Measurements from ENCODE around the gene SLC15A1. TPM values are rescaled to one million over a fixed set of nuclear protein-coding genes. Genes with fewer than 3 reads are reported as not detected.
"Not testable (repeated sequence)": the region's sequence is repeated elsewhere in the genome, so short reads cannot be mapped to it uniquely, and the experiment has no call there.

SLC15A1 gene
- total RNA-seq, 2 donors from 2014 or later, result not detected

DNA sequence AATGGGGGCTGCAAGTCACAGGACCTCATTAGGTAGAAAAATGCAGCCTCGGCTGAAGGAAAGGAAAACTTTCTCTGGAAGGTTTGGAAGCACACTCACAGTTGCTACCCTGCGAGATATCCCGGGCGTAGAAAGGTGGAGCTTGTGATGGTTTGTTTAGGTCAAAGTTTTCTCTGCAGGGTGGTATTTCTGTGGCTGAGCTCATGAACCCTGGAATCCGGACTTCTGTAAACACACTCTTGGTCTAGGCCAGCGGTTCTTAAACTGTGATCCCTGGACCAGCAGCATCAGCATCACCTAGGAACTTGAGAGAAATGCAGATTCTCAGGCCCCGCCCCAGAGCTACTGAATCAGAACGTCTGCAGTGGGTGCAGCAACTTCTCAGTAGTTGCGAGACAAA, 3.3 kb upstream of the SLC15A1 start:
- Histone ChIP-seq H3K9me3 (peaks cover 0 to 16% of the 10 kb centered on the region in 2 donors), H3K27ac (no peak overlapping the region), H3K27me3 (peaks cover 13 to 20% of the 10 kb centered on the region in 2 donors), H3K4me1 (peaks cover 0 to 15% of the 10 kb centered on the region in 2 donors), H3K36me3 (no peaks in the 10 kb centered on the region), H3K4me3 (no peak overlapping the region)
- TF ChIP-seq, protein P1, sequence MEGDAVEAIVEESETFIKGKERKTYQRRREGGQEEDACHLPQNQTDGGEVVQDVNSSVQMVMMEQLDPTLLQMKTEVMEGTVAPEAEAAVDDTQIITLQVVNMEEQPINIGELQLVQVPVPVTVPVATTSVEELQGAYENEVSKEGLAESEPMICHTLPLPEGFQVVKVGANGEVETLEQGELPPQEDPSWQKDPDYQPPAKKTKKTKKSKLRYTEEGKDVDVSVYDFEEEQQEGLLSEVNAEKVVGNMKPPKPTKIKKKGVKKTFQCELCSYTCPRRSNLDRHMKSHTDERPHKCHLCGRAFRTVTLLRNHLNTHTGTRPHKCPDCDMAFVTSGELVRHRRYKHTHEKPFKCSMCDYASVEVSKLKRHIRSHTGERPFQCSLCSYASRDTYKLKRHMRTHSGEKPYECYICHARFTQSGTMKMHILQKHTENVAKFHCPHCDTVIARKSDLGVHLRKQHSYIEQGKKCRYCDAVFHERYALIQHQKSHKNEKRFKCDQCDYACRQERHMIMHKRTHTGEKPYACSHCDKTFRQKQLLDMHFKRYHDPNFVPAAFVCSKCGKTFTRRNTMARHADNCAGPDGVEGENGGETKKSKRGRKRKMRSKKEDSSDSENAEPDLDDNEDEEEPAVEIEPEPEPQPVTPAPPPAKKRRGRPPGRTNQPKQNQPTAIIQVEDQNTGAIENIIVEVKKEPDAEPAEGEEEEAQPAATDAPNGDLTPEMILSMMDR (IDR thresholded peaks at IDR 0.05), result no peak
- no peak for DNase-seq (ENCODE audit: low spot score)

DNA sequence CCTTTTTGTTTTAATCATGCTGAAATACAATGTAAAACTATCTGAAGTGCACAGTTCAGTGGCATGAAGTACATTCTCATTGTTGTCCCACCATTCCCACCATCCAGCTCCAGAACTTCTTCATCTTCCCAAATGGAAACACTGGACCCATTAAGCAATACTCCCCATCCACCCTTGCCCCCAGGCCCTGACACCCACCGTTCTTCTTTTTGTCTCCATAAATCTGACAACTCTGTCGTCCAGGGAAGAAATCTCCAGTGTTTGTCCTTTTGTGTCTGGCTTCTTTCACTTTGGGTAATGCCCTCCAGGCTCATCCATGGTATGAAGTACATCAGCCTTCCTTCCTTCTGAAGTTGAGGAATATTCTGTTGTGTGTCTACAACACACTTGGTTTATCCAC, 2.6 kb upstream of the SLC15A1 start:
- TF ChIP-seq, protein P1 (IDR thresholded peaks at IDR 0.05), result no peak
- H3K27me3 ChIP-seq, result peaks cover 13 to 20% of the 10 kb centered on the region in 2 donors
- no peak overlapping the region for H3K4me3 ChIP-seq
- no peaks in the 10 kb centered on the region for H3K36me3 ChIP-seq
- peaks cover 0 to 15% of the 10 kb centered on the region in 2 donors for H3K4me1 ChIP-seq
- DNase-seq (ENCODE audit: low spot score), result no peak
- peaks cover 0 to 12% of the 10 kb centered on the region in 2 donors for H3K9me3 ChIP-seq
- no peak overlapping the region for H3K27ac ChIP-seq

DNA sequence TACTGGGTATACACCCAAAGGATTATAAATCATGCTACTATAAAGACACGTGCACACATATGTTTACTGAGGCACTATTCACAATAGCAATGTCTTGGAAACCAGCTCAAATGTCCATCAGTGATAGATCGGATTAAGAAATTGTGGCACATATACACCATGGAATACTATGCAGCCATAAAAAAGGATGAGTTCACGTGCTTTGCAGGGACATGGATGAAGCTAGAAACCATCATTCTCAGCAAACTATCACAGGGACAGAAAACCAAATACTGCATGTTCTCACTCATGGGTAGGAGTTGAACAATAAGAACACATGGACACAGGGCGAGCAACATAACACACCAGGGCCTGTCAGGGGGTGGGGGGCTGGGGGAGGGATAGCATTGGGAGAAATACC, 2.0 kb upstream of the SLC15A1 start:
- H3K27me3 ChIP-seq, result peaks cover 13 to 20% of the 10 kb centered on the region in 2 donors
- not testable (repeated sequence) for H3K27ac ChIP-seq; DNase-seq (ENCODE audit: low spot score)

DNA sequence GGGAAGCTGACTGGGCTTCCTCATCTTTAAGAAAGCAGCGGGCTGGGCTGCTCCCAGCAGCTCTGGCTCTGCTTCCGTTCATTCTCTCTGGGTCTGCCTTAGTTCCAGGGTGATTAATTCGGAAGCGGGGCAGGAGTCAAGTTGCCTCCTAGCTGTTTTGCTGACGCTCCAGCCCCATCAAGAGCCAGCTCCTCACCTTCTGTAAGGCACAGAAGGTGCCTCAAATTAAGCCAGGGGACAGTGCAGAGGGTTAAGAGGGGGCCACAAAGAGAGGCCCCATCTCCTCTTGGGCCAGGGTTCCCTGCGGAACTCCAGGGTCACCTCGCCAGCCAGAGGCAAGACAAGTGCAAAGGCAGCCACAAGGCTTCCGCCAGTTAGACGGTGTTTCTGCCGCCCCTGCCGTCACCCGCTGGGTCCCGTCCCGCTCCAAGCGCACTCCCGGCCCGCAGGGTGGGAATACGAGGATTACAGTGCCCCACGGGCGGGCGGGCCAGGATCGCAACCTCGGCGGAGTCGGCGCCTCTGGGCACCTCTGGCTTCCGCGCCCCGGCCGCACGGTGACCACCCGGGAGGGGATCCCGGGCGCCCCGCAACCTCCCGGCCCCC, 508 bp downstream of the SLC15A1 start:
- Histone ChIP-seq H3K27ac (no peak overlapping the region), H3K4me1 (peaks cover 0 to 15% of the 10 kb centered on the region in 2 donors), H3K27me3 (peaks cover 13 to 20% of the 10 kb centered on the region in 2 donors), H3K9me3 (peaks cover 0 to 12% of the 10 kb centered on the region in 2 donors), H3K36me3 (no peaks in the 10 kb centered on the region), H3K4me3 (peak overlapping the region; percentile 17 to 43)
- TF ChIP-seq, protein P1 (IDR thresholded peaks at IDR 0.05), result no peak
- no peak for DNase-seq (ENCODE audit: low spot score)

More for the DNA sequence above, 2.0 kb upstream of the SLC15A1 start:
- H3K4me1 ChIP-seq, result peaks cover 0 to 15% of the 10 kb centered on the region in 2 donors
- H3K4me3 ChIP-seq, H3K36me3 ChIP-seq: not testable (repeated sequence)
- peaks cover 0 to 12% of the 10 kb centered on the region in 2 donors for H3K9me3 ChIP-seq

DNA sequence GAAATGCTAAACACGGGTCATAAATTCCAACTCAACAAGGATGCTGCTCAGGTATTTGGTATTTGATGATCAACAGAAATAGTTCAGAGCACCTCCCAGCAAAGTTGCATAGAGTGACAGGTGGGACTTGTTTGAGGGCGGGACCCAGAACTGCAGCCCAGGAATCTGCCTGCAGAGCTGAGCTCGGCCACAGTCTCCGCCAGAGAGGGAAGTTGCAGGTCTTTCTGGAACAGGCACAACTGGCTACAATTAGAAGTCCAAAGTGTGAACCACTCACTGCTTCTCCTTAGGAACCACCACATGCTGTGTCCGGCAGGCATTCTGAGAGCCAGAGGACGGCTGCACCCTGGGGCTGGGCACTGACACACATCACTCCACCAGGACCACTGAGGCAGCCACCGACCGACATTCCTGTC, 1.1 kb downstream of the SLC15A1 start:
- Histone ChIP-seq H3K4me3 (no peak overlapping the region), H3K27ac (no peak overlapping the region), H3K27me3 (peaks cover 13 to 20% of the 10 kb centered on the region in 2 donors), H3K9me3 (peaks cover 0 to 12% of the 10 kb centered on the region in 2 donors), H3K4me1 (peaks cover 0 to 15% of the 10 kb centered on the region in 2 donors), H3K36me3 (no peaks in the 10 kb centered on the region)
- TF ChIP-seq, protein P1 (IDR thresholded peaks at IDR 0.05), result no peak
- no peak for DNase-seq (ENCODE audit: low spot score)

DNA sequence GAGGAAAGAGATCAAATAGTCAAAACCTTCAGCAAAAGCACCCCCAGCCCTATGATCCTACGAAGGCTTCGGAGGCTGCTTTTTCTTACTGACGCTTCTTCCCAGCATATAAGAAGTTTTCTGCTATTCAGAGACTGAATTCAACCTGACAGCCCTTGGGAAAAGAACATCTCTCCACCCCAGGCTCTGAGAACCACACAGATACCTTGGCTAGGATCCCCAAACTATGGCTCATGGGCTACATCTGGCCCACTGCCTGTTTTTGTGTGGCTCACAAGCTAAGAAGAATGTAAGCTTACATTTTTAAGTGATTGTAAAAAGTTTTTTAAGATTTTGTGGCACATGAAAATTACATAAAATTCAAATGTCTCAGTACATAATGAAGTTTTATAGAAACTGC, 3.0 kb downstream of the SLC15A1 start:
- no peak for DNase-seq (ENCODE audit: low spot score)
- no peaks in the 10 kb centered on the region for H3K36me3 ChIP-seq
- TF ChIP-seq, protein P1 (IDR thresholded peaks at IDR 0.05), result no peak
- peaks cover 13 to 20% of the 10 kb centered on the region in 2 donors for H3K27me3 ChIP-seq
- peaks cover 0 to 12% of the 10 kb centered on the region in 2 donors for H3K9me3 ChIP-seq
- H3K4me1 ChIP-seq, result peaks cover 0 to 15% of the 10 kb centered on the region in 2 donors
- no peak overlapping the region for H3K4me3 ChIP-seq
- no peak overlapping the region for H3K27ac ChIP-seq
